ENCODE data around the gene ZNF236. TPM values are rescaled to one million over a fixed set of nuclear protein-coding genes. Genes with fewer than 3 reads are reported as not detected.

ZNF236 gene
- polyA plus RNA-seq, 3 donors from 2014 or later, result 2.2 to 11.5 (median 3.4) TPM

DNA sequence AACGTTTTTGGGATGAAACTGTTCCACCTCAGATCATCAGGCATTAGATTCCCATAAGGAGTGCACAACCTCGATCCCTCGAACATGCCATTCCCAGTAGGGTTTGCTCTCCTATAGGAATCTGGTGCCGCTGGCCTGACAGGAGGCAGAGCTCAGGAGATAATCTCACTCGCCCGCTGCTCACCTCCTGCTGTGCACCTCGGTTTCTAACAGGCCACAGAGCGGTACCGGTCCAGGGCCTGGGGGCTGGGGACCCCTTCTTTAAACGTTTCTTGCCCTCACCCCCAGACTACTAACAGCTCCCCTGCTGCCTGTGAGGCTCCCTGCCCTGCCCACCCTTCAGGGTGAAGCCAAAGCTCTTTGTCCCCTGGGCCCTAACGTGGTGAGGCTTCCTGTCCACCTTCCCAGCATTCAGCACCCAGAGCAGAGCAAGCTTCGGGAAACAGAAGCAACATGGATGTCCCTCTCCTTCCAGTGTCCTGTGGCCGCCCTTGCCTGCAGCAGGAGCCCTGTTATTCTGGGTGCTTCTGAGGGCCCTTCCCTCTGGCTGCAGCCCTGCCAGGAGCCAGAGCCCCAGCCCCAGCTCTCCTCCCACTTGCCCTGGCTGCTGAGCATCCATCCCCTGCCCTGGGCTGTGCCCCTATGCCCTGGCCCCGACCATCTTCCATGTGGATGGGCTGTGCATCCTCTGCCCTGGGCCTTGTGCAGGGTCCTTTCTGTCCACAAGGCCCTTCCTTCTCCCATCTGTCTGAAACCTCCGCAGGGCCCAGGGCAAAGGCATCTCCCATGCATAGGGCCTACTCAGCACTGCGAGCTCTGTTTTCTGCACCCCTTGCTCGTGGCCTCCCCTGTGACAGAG, 170.1 kb downstream of the ZNF236 start:
- peaks cover 0 to 5% of the 10 kb centered on the region in 2 donors for H3K4me1 Mint-ChIP-seq
- no peaks in the 10 kb centered on the region for H3K9me3 Mint-ChIP-seq
- DNase-seq, result no peak
- H3K36me3 Mint-ChIP-seq, result peaks cover 0 to 10% (median 0%) of the 10 kb centered on the region in 3 donors
- no peak overlapping the region for H3K4me3 Mint-ChIP-seq
- no peak overlapping the region for H3K27ac Mint-ChIP-seq
- H3K27me3 Mint-ChIP-seq (ENCODE audit: low read depth in 3 of 3), result peaks cover 2 to 19% (median 6%) of the 10 kb centered on the region in 3 donors

DNA sequence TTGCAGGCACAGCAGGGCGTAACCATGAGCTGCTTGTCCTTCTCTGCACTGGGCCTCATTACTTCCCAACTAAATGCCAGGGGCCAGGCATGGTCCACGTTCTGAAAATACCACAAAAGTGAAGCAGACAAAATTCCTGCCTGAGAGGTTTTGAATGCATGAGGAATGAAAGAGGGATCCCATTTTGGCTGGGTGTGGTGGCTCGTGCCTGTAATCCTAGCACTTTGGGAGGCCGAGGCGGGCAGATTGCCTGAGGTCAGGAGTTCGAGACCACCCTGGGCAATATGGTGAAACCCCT, 170.7 kb downstream of the ZNF236 start:
- H3K9me3 Mint-ChIP-seq, result no peaks in the 10 kb centered on the region
- peaks cover 0 to 10% (median 0%) of the 10 kb centered on the region in 3 donors for H3K36me3 Mint-ChIP-seq
- H3K27ac Mint-ChIP-seq, result no peak overlapping the region
- DNase-seq, result no peak
- peaks cover 2 to 20% (median 6%) of the 10 kb centered on the region in 3 donors for H3K27me3 Mint-ChIP-seq (ENCODE audit: low read depth in 3 of 3)
- peaks cover 0 to 5% of the 10 kb centered on the region in 2 donors for H3K4me1 Mint-ChIP-seq
- no peak overlapping the region for H3K4me3 Mint-ChIP-seq

DNA sequence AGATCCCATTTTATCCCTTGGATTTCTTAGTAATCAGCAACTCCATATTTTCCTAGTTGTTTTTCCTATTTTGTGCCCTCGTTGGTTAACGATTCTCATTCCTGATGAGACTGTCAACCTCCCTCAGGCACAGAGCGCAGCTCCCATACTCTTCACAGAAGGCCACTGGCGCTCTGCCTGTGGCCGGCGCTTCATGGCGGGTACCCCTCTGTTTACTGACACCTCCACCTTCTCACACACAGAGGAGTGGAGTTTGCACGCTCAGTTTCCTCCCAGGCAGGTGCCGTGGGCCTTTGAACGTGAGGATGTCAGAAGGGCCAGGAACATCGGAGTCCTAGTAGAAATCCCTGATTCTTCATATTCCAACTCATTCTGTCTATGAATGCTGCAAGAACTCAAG, 171.2 kb downstream of the ZNF236 start:
- peak overlapping the region in 1 of 6 donors; percentile 50 for H3K27ac Mint-ChIP-seq
- no peaks in the 10 kb centered on the region for H3K9me3 Mint-ChIP-seq
- peaks cover 2 to 21% (median 6%) of the 10 kb centered on the region in 3 donors for H3K27me3 Mint-ChIP-seq (ENCODE audit: low read depth in 3 of 3)
- no peak overlapping the region for H3K4me3 Mint-ChIP-seq
- no peak for DNase-seq
- H3K36me3 Mint-ChIP-seq, result peaks cover 0 to 6% (median 0%) of the 10 kb centered on the region in 3 donors
- peaks cover 0 to 5% of the 10 kb centered on the region in 2 donors for H3K4me1 Mint-ChIP-seq

DNA sequence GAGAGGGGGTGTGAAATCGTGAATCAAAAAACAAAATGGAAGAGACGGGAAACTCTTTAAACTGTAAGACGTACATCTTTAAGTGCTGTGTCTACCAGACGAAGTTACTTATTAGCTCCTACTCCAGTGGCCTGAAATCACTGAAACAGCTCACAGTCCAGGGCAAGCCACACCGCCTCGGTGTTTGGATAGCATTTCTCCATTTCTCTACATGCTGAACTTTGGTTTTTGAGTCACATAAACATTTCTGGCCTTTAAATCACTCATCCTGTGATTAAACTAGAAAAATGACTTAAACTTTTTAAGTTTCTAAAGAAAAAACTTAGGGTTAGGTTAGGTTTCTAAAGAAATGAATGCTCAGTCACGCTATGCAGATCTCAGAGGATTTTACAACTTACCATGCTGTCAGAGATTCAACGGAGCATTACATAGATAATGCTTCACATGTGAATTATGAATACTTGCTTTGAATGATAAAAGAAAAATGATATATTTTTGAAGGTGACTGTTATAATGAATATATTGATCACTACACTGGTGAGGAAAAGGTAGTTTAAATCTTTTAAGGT, 171.8 kb downstream of the ZNF236 start:
- Mint-ChIP-seq H3K27me3 (ENCODE audit: low read depth in 3 of 3) (peaks cover 2 to 23% (median 6%) of the 10 kb centered on the region in 3 donors), H3K27ac (no peak overlapping the region)

DNA sequence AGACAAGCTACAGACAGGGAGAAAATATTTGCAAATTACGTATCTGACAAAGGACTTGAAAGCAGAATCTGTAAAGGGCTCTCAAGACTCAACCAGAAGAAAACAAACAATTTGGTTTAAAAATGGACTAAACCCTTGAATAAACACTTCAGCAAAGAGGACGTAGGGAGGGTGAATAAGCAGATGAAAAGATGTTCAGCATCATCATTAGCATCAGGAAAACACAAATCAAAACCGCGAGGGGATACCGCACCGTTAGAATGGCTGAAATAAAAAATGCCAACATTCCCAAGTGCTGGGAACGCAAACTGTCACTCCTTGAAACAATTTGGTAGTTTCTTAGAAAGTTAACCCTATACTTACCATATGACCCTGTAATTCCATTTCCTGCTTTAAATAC, 173.5 kb downstream of the ZNF236 start:
- no peaks in the 10 kb centered on the region for H3K36me3 Mint-ChIP-seq
- H3K9me3 Mint-ChIP-seq, result no peaks in the 10 kb centered on the region
- H3K4me3 Mint-ChIP-seq, result no peak overlapping the region
- H3K27ac Mint-ChIP-seq, result no peak overlapping the region
- H3K27me3 Mint-ChIP-seq (ENCODE audit: low read depth in 3 of 3), result peaks cover 0 to 16% (median 4%) of the 10 kb centered on the region in 3 donors
- no peak for DNase-seq
- H3K4me1 Mint-ChIP-seq, result peaks cover 11 to 12% of the 10 kb centered on the region in 2 donors

More for the DNA sequence above, 171.8 kb downstream of the ZNF236 start:
- DNase-seq, result no peak
- H3K4me1 Mint-ChIP-seq, result peaks cover 0 to 5% of the 10 kb centered on the region in 2 donors
- H3K9me3 Mint-ChIP-seq, result no peaks in the 10 kb centered on the region
- H3K36me3 Mint-ChIP-seq, result peaks cover 0 to 6% (median 0%) of the 10 kb centered on the region in 3 donors
- H3K4me3 Mint-ChIP-seq, result no peak overlapping the region

DNA sequence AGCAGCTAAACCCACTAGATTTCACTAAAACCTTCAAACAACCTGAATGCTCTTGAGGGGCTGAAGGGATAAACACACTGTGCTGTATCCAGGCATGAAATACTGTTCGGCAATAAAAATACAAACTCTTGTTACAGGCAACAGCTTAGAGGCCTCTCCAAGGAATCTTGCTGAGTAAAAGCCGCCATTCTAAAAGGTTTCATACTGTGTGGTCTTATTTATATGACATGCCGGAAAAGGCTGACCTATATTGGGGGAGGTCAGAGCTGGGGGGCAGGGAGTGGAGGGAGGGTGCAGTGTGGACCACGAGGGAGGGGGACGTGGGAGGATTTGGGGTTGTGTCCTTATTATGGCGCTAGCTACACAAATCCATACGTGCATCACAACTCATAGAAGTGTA, 174.1 kb downstream of the ZNF236 start:
- Mint-ChIP-seq H3K4me3 (no peak overlapping the region), H3K27me3 (ENCODE audit: low read depth in 3 of 3) (peaks cover 0 to 17% (median 4%) of the 10 kb centered on the region in 3 donors), H3K36me3 (no peaks in the 10 kb centered on the region), H3K27ac (no peak overlapping the region), H3K4me1 (peaks cover 11 to 15% of the 10 kb centered on the region in 2 donors), H3K9me3 (no peaks in the 10 kb centered on the region)
- DNase-seq, result no peak

DNA sequence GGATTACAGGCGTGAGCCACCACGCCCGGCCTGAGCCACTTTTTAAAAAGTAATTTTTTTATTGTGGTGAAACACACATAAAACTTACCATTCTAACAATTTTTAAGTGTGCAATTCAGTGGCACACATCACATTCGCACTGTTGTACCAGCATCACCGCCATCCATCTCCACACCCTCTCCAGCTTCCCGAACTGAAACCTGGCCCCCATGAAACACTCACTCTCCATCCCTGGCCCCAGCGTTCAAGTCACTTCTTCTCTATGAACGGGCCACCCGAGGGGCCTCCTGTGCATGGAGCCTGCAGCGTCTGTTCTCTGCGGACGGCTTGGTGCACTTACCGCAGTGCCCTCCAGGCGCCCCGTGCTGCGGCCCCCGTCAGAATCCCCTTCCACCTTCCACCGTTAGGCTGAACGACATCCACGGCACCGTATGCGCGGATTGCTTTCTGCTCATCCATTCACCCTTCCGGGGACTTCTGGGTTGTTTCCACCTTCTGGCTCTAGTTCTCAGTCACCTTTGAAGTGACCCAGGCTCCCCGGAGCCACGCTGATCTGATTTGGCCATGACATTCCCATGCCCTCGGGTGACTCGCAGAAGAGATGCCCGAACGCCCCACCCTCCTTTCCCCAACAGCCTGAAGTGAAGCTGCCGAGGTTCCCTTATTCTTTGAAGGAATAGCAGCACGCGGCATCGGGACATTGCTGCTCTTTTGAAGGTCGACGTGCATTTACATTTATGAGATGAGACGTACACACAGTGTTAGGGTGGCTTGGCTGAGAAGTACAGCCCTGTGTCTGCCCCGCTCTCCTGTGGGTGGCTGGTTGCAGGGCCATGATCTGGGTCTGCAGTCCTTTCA, 175.8 kb downstream of the ZNF236 start:
- no peaks in the 10 kb centered on the region for H3K9me3 Mint-ChIP-seq
- DNase-seq, result no peak
- H3K4me1 Mint-ChIP-seq, result peaks cover 23 to 31% of the 10 kb centered on the region in 2 donors
- peak overlapping the region in 4 of 6 donors; percentile 35 to 73 (median 50) for H3K27ac Mint-ChIP-seq
- peaks cover 0 to 25% (median 0%) of the 10 kb centered on the region in 3 donors for H3K27me3 Mint-ChIP-seq (ENCODE audit: low read depth in 3 of 3)
- no peaks in the 10 kb centered on the region for H3K36me3 Mint-ChIP-seq
- no peak overlapping the region for H3K4me3 Mint-ChIP-seq

DNA sequence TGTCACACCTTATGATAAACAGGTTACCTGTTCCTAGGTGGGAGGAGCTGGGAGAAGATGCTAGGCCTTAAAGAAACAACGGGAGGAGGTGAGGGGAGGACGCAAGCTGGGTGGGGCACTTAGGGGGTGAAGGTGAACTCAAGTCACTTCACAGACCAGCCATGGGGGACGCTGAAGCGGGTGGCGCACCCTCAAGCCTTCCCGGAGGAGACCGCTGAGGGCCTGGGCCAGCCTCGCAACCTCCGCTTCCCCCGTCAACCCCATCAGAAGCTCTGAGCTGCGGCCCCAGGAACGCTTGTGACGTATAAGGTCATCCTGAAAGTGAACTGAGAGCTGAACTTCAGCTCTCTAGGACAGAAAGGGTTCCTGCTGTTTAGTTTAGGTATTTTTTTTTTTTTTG, 176.7 kb downstream of the ZNF236 start:
- peaks cover 0 to 24% (median 0%) of the 10 kb centered on the region in 3 donors for H3K27me3 Mint-ChIP-seq (ENCODE audit: low read depth in 3 of 3)
- no peak for DNase-seq
- no peaks in the 10 kb centered on the region for H3K9me3 Mint-ChIP-seq
- no peaks in the 10 kb centered on the region for H3K36me3 Mint-ChIP-seq
- H3K4me1 Mint-ChIP-seq, result peaks cover 31 to 40% of the 10 kb centered on the region in 2 donors
- no peak overlapping the region for H3K4me3 Mint-ChIP-seq
- peak overlapping the region in 1 of 6 donors; percentile 73 for H3K27ac Mint-ChIP-seq

DNA sequence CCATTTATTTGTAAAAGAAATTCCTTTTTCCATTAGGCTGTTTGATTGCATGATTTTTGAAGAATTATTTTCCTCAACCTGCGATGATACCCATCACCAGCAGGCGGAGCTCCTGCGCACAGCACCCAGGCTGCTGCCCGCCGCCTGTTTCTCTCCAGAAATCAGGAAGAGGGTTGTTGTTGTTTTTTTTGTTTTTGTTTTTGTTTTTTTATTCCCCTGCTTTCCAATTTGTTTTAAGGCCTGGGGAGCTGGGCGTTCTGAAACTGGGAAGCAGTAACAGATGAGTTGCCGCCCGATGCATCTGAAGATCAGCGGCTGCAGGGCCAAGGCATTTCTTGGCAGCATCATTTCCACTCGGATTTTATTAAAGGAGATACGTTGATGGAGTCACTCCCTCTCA, 178.2 kb downstream of the ZNF236 start:
- Mint-ChIP-seq H3K4me1 (peaks cover 45 to 54% of the 10 kb centered on the region in 2 donors), H3K27me3 (ENCODE audit: low read depth in 3 of 3) (peaks cover 0 to 28% (median 8%) of the 10 kb centered on the region in 3 donors)

DNA sequence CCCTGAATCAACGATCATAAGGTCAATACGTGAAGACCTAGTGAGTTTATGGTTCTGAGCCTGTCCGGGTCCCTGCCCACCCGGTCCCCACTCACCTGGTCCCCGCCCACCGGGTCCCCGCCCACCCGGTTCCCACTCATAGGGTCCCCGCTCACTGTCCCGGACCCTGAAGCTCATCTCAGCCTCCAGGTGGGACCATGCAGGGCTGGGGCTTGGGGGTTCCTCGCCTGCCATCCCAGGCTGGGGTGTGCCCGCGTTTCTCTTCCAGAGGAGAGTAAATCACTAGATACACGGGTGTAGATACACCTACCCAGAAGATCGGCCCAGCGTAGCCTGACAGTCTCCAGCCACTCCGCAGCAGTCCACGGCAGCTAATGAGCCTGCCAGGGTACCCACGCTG, 178.7 kb downstream of the ZNF236 start:
- no peaks in the 10 kb centered on the region for H3K36me3 Mint-ChIP-seq
- DNase-seq, result no peak
- peaks cover 51 to 60% of the 10 kb centered on the region in 2 donors for H3K4me1 Mint-ChIP-seq
- no peak overlapping the region for H3K4me3 Mint-ChIP-seq
- H3K9me3 Mint-ChIP-seq, result no peaks in the 10 kb centered on the region
- H3K27ac Mint-ChIP-seq, result peak overlapping the region in 2 of 6 donors; percentile 7 to 39
- H3K27me3 Mint-ChIP-seq (ENCODE audit: low read depth in 3 of 3), result peaks cover 0 to 31% (median 11%) of the 10 kb centered on the region in 3 donors

More for the DNA sequence above, 178.2 kb downstream of the ZNF236 start:
- Mint-ChIP-seq H3K4me3 (peak overlapping the region in 3 of 5 donors; percentile 1 to 40 (median 21)), H3K9me3 (no peaks in the 10 kb centered on the region), H3K36me3 (no peaks in the 10 kb centered on the region), H3K27ac (peak overlapping the region; percentile 7 to 75 (median 58))
- peak; percentile 47 to 60 (median 55) for DNase-seq

DNA sequence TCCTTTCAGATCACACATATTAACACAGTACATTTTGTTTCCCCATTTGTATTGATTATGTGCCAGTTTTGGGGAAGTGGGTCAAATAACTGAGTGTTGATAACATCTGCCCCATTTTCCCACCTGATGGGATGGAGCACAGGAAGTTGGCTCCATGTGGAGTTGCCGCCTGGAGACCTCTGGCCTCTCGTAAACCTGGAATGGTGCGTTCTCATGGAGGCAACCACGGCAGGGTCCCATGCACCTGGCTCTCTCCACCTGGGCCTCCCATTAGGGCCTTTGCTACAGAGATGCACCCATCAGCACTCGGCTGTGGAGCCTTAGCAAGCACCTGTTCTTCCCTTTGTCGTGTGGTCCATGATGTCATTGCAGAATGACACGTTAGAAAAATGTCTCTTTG, 179.6 kb downstream of the ZNF236 start:
- peaks cover 57 to 66% of the 10 kb centered on the region in 2 donors for H3K4me1 Mint-ChIP-seq

DNA sequence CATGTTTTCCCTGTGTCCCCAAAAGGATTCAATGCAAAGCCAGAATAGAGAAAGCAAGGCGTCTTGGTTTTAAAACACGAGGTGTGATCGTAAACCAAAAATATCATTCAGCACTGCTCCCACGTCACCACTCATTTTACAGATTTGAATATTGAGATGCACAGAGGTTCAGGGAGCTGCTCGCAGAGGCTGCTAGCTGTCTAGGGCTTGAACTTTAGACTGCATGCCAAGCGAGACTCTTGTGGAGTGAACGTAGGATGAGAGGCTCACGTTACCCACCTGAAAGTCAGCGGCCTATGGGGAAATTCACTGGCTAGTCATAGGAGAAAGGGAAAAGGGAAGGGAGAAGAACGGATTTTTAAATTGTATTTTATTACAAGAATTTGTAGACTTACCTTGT, 180.1 kb downstream of the ZNF236 start:
- DNase-seq, result no peak
- Mint-ChIP-seq H3K27ac (peak overlapping the region in 5 of 6 donors; percentile 26 to 86 (median 53)), H3K4me1 (peaks cover 61 to 71% of the 10 kb centered on the region in 2 donors), H3K4me3 (no peak overlapping the region), H3K36me3 (no peaks in the 10 kb centered on the region), H3K27me3 (ENCODE audit: low read depth in 3 of 3) (peaks cover 0 to 32% (median 13%) of the 10 kb centered on the region in 3 donors), H3K9me3 (no peaks in the 10 kb centered on the region)

More for the DNA sequence above, 179.6 kb downstream of the ZNF236 start:
- DNase-seq, result no peak
- H3K36me3 Mint-ChIP-seq, result no peaks in the 10 kb centered on the region
- H3K9me3 Mint-ChIP-seq, result no peaks in the 10 kb centered on the region
- no peak overlapping the region for H3K4me3 Mint-ChIP-seq
- peak overlapping the region in 5 of 6 donors; percentile 16 to 76 (median 43) for H3K27ac Mint-ChIP-seq
- H3K27me3 Mint-ChIP-seq (ENCODE audit: low read depth in 3 of 3), result peaks cover 0 to 29% (median 12%) of the 10 kb centered on the region in 3 donors

DNA sequence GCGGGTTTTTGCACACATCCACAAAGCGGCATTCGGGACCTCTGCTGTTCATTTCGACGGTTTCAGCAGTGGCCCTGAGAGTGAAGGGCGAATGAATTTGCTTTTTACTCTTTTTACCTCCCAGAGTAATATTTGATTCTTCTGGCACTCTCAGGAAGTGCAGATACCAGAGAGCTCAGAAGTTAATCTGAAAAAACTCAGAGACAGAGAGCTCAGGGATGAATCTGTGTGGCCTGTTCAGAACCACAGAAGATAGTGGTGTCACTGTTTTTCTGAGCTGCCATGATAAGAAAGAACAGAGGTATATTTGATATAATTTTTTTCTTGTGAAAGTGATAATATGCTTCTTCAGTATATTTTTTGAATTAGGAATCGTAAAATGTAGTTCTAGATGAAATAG, 181.0 kb downstream of the ZNF236 start:
- peaks cover 0 to 34% (median 17%) of the 10 kb centered on the region in 3 donors for H3K27me3 Mint-ChIP-seq (ENCODE audit: low read depth in 3 of 3)
- no peaks in the 10 kb centered on the region for H3K9me3 Mint-ChIP-seq
- no peaks in the 10 kb centered on the region for H3K36me3 Mint-ChIP-seq
- no peak for DNase-seq
- no peak overlapping the region for H3K4me3 Mint-ChIP-seq
- peaks cover 66 to 78% of the 10 kb centered on the region in 2 donors for H3K4me1 Mint-ChIP-seq
- H3K27ac Mint-ChIP-seq, result peak overlapping the region; percentile 47 to 86 (median 58)

All from immature natural killer cell (primary cell).